HEK293 (cell line): Measurements from ENCODE around the gene KCNQ1.
A peak's percentile ranks its signal among the peaks of the same experiment; 100 is the strongest.

Source experiments
- CTCF ChIA-PET: fragments of 350-600 bp; formaldehyde crosslinking; extraction: SDS; loops from one replicate; lab custom pipeline; 2021; ENCODE audit warnings: antibody characterized with exemption; lab: Yijun Ruan, JAX
- POLR2A ChIA-PET: fragments of 300-600 bp; formaldehyde crosslinking; extraction: SDS; loops from one replicate; lab custom pipeline; 2020; ENCODE audit warnings: antibody characterized with exemption, inconsistent platforms; lab: Yijun Ruan, JAX
- H3K27ac ChIP-seq: fragments of 200-500 bp; sonication (Bioruptor generic); 2 replicates; pipeline ENCODE4 v1.5.1; 2014; ENCODE audit warnings: low read depth, low read length, control low read depth, inconsistent platforms; ENCODE audit errors: extremely low read depth
- H3K36me3 ChIP-seq, 2 experiments: fragments of 200-500 bp in 1 of 2; sonication (Bioruptor generic) in 1 of 2; 1 replicate in 1 of 2; 2 replicates in 1 of 2; pipeline ENCODE4 v1.5.1; 2014 to 2017; ENCODE audit warnings: inconsistent platforms in 2 of 2, low read length in 2 of 2; ENCODE audit not compliant: control insufficient read depth in 2 of 2, insufficient read depth in 1 of 2
- H3K4me1 ChIP-seq: fragments of 200-500 bp; sonication (Bioruptor generic); 2 replicates; pipeline ENCODE4 v1.5.1; 2014; ENCODE audit warnings: mild to moderate bottlenecking, low read length, inconsistent platforms; ENCODE audit not compliant: control insufficient read depth, insufficient read depth
- H3K4me3 ChIP-seq: 2 replicates; pipeline ENCODE4 v1.5.1; 2011; ENCODE audit warnings: low read depth, mild to moderate bottlenecking, control low read depth, low read length, moderate library complexity
- H3K9me3 ChIP-seq: fragments of 200-500 bp; sonication (Bioruptor generic); 2 replicates; pipeline ENCODE4 v1.5.1; 2014; ENCODE audit warnings: low read depth, low read length, inconsistent platforms; ENCODE audit not compliant: control insufficient read depth, insufficient read depth
- BCL11A ChIP-seq: fragments of 450-650 bp; formaldehyde crosslinking; IDR thresholded peaks from 2 replicates; pipeline ENCODE4 v1.5.1; 2016; ENCODE audit warnings: low read depth, missing biosample characterization, missing genetic modification characterization
- EGR2 ChIP-seq: fragments of 450-650 bp; formaldehyde crosslinking; IDR thresholded peaks from 2 replicates; pipeline ENCODE4 v1.5.1; 2016; ENCODE audit warnings: low read depth, missing biosample characterization, missing genetic modification characterization
- ZBTB17 ChIP-seq: fragments of 450-650 bp; formaldehyde crosslinking; IDR thresholded peaks from 2 replicates; pipeline ENCODE4 v1.5.1; 2016; ENCODE audit warnings: missing biosample characterization, missing genetic modification characterization
- ZFHX2 ChIP-seq: fragments of 450-650 bp; formaldehyde crosslinking; conservative IDR thresholded peaks from 2 replicates; pipeline ENCODE4 v1.5.1; 2016; ENCODE audit warnings: missing biosample characterization, missing genetic modification characterization
- ZFP69B ChIP-seq: fragments of 450-650 bp; formaldehyde crosslinking; IDR thresholded peaks from 2 replicates; pipeline ENCODE4 v1.5.1; 2016; ENCODE audit warnings: missing biosample characterization, missing genetic modification characterization
- ZNF121 ChIP-seq: fragments of 450-650 bp; formaldehyde crosslinking; IDR thresholded peaks from 2 replicates; pipeline ENCODE4 v1.5.1; 2016; ENCODE audit warnings: missing biosample characterization, missing genetic modification characterization
- ZNF146 ChIP-seq: fragments of 450-650 bp; formaldehyde crosslinking; IDR thresholded peaks from 2 replicates; pipeline ENCODE4 v1.5.1; 2016; ENCODE audit warnings: missing biosample characterization, missing genetic modification characterization
- ZNF19 ChIP-seq: fragments of 450-650 bp; formaldehyde crosslinking; IDR thresholded peaks from 2 replicates; pipeline ENCODE4; 2016; ENCODE audit warnings: missing biosample characterization, missing genetic modification characterization, low read depth
- ZNF2 ChIP-seq: fragments of 450-650 bp; formaldehyde crosslinking; IDR thresholded peaks from 2 replicates; pipeline ENCODE4 v1.5.1; 2016; ENCODE audit warnings: missing biosample characterization, missing genetic modification characterization
- ZNF366 ChIP-seq: fragments of 450-650 bp; formaldehyde crosslinking; conservative IDR thresholded peaks from 2 replicates; pipeline ENCODE4 v1.5.1; 2016; ENCODE audit warnings: missing biosample characterization, missing genetic modification characterization
- ZNF37A ChIP-seq: fragments of 450-650 bp; IDR thresholded peaks from 2 replicates; pipeline ENCODE4 v1.5.1; 2018; ENCODE audit warnings: missing biosample characterization, missing genetic modification characterization
- ZNF558 ChIP-seq: fragments of 450-650 bp; formaldehyde crosslinking; IDR thresholded peaks from 2 replicates; pipeline ENCODE4 v1.5.1; 2016; ENCODE audit warnings: missing biosample characterization, missing genetic modification characterization
- ZNF621 ChIP-seq: fragments of 450-650 bp; formaldehyde crosslinking; IDR thresholded peaks from 2 replicates; pipeline ENCODE4 v1.5.1; 2017; ENCODE audit warnings: missing biosample characterization, missing genetic modification characterization
- ZNF624 ChIP-seq: fragments of 450-650 bp; formaldehyde crosslinking; IDR thresholded peaks from 2 replicates; pipeline ENCODE4 v1.5.1; 2017; ENCODE audit warnings: missing biosample characterization, missing genetic modification characterization
- TF ChIP-seq, protein P1 (sequence below): fragments of 450-650 bp; formaldehyde crosslinking; IDR thresholded peaks from 2 replicates; pipeline ENCODE4 v1.5.1; 2016; ENCODE audit warnings: missing biosample characterization, missing genetic modification characterization, low read depth
- TF ChIP-seq, protein P2 (sequence below): fragments of 450-650 bp; formaldehyde crosslinking; IDR thresholded peaks from 2 replicates; pipeline ENCODE4 v1.5.1; 2017; ENCODE audit warnings: missing biosample characterization, missing genetic modification characterization
- TF ChIP-seq, protein P3 (sequence below): fragments of 450-650 bp; IDR thresholded peaks from 2 replicates; pipeline ENCODE4 v1.5.1; 2018; ENCODE audit warnings: missing biosample characterization, mild to moderate bottlenecking, missing genetic modification characterization
- TF ChIP-seq, protein P4 (sequence below): fragments of 450-650 bp; formaldehyde crosslinking; IDR thresholded peaks from 2 replicates; pipeline ENCODE4 v1.5.1; 2016; ENCODE audit warnings: missing biosample characterization, missing genetic modification characterization

The KCNQ1 gene

DNA sequence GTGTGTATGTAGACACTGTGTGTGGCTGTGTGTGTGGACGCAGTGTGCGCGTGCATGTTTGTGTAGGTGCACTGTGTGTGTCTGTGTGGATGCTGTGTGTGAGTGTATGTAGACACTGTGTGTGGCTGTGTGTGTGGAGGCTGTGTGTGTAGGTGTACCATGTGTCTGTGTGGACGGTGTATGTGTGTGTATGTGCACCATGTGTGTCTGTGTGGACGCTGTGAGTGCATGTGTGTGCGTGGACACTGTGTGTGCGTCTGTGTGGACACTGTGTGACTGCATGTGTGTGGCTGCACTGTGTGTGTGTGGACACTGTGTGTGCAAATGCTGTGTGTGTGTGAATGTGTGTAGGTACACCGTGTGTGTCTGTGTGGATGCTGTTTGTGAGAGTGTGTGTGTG, 10.8 kb upstream of the KCNQ1 start:
- no peak overlapping the region for H3K4me3 ChIP-seq
- POLR2A ChIA-PET = no interaction called here
- CTCF ChIA-PET = no interaction called here

DNA sequence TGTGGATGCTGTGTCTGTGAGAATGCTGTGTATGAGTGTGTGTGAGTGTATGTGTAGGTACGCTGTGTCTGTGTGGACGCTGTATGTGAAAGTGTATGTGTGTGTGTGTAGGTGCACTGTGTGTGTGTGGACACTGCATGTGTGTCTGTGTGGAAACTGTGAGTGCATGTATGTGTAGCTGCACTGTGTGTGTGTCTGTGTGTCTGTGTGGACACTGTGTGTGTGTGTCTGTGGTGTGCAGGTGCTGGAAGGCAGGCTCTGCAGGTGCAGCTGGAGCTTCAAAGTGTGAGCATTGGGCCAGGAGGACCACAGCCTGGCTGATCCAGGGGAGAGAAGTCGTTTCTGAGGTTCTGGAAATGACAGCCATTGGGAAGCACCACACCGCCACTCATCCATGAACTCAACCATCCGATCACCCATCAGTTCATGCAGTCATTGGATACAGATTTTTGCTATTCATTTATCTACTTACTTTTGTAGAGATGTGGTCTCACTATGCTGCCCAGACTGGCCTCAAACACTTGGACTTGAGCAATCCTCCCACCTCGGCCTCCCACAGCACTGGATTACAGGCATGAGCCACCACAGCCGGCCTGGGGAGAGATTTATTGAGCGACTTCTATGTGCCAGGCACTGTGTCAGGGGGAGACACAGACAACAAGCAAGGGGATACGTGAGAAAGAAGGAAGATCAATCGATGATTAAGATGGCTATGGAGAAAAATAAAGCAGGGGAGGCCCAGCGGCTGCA, 10.1 kb upstream of the KCNQ1 start:
- no peak overlapping the region for H3K27ac ChIP-seq
- ChIA-PET POLR2A (no interaction called here), CTCF (no interaction called here)
- no peaks in the 10 kb centered on the region for H3K9me3 ChIP-seq
- no peaks in the 10 kb centered on the region for H3K4me1 ChIP-seq
- TF ChIP-seq, protein P1, sequence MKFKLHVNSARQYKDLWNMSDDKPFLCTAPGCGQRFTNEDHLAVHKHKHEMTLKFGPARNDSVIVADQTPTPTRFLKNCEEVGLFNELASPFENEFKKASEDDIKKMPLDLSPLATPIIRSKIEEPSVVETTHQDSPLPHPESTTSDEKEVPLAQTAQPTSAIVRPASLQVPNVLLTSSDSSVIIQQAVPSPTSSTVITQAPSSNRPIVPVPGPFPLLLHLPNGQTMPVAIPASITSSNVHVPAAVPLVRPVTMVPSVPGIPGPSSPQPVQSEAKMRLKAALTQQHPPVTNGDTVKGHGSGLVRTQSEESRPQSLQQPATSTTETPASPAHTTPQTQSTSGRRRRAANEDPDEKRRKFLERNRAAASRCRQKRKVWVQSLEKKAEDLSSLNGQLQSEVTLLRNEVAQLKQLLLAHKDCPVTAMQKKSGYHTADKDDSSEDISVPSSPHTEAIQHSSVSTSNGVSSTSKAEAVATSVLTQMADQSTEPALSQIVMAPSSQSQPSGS (tag by site-specific recombination) = no peak
- no peak for TF ChIP-seq ZNF37A (tag by site-specific recombination)
- TF ChIP-seq, protein P2, sequence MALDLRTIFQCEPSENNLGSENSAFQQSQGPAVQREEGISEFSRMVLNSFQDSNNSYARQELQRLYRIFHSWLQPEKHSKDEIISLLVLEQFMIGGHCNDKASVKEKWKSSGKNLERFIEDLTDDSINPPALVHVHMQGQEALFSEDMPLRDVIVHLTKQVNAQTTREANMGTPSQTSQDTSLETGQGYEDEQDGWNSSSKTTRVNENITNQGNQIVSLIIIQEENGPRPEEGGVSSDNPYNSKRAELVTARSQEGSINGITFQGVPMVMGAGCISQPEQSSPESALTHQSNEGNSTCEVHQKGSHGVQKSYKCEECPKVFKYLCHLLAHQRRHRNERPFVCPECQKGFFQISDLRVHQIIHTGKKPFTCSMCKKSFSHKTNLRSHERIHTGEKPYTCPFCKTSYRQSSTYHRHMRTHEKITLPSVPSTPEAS (tag by site-specific recombination) = no peak
- TF ChIP-seq ZNF121 (tag by site-specific recombination) = no peak
- TF ChIP-seq ZFHX2 = no peak
- H3K36me3 ChIP-seq = no peaks in the 10 kb centered on the region
- no peak overlapping the region for H3K4me3 ChIP-seq

More for the DNA sequence above, 10.8 kb upstream of the KCNQ1 start:
- TF ChIP-seq EGR2 (tag by site-specific recombination) (0 out of 2 replicates have a peak, but pooled peaks have one; percentile 4), ZFP69B (tag by site-specific recombination) (no peak), ZNF621 (no peak), ZNF19 (no peak)
- TF ChIP-seq, all 188 proteins: peak for 1
- H3K27ac ChIP-seq = no peak overlapping the region
- H3K4me1 ChIP-seq = no peaks in the 10 kb centered on the region
- H3K9me3 ChIP-seq = no peaks in the 10 kb centered on the region
- H3K36me3 ChIP-seq = no peaks in the 10 kb centered on the region

DNA sequence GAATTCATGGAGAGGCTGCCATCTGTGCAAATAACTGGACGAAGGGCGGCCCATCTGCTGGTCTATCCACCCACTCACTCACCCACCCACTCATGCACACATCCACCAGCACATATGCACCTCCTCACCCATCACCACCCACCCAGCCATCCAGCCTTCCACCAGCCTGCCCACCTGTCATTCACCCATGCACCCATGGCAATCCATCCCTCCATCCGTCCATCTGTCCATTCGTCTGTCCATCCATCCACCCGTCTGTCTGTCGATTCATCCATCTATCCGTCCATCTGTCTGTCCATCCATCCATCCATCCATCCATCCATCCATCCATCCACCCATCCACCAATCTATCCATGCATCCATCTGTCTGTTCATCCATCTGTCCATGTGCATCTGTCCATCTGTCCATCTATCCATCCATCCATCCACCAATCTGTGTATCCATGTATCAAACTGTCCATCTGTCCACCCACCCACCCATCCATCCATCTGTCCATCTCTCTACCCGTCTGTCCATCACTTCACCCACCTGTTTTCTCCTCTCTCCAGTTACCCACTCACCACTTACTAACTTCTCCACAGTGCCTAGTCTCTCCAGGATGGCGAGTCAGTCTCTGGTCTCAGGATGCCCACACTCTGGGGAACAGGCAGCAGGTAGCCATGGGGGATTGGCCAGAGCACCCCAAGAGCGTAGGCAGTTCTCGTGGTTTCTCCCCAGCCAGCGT, 9.4 kb upstream of the KCNQ1 start:
- no peak overlapping the region for H3K4me3 ChIP-seq

More for the DNA sequence above, 9.4 kb upstream of the KCNQ1 start:
- H3K4me1 ChIP-seq = no peaks in the 10 kb centered on the region
- CTCF ChIA-PET = interaction anchor here (1.1 to 4.3 kb wide), 2 partner anchors 12 to 97 kb away, joined by 5 to 24 read pairs; no protein-coding TSS in a partner anchor
- no peak overlapping the region for H3K27ac ChIP-seq
- H3K9me3 ChIP-seq = no peaks in the 10 kb centered on the region
- POLR2A ChIA-PET = no interaction called here
- peak; percentile 65 for TF ChIP-seq ZFHX2
- TF ChIP-seq ZNF366 (tag by site-specific recombination) = peak; percentile 97
- peak; percentile 62; the same call in 1 of the 2 replicates for TF ChIP-seq EGR2 (tag by site-specific recombination)
- TF ChIP-seq, protein P3, sequence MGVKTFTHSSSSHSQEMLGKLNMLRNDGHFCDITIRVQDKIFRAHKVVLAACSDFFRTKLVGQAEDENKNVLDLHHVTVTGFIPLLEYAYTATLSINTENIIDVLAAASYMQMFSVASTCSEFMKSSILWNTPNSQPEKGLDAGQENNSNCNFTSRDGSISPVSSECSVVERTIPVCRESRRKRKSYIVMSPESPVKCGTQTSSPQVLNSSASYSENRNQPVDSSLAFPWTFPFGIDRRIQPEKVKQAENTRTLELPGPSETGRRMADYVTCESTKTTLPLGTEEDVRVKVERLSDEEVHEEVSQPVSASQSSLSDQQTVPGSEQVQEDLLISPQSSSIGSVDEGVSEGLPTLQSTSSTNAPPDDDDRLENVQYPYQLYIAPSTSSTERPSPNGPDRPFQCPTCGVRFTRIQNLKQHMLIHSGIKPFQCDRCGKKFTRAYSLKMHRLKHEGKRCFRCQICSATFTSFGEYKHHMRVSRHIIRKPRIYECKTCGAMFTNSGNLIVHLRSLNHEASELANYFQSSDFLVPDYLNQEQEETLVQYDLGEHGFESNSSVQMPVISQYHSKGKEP (tag by site-specific recombination) = no peak
- no peak for TF ChIP-seq ZNF558 (tag by site-specific recombination)
- TF ChIP-seq, protein P4, sequence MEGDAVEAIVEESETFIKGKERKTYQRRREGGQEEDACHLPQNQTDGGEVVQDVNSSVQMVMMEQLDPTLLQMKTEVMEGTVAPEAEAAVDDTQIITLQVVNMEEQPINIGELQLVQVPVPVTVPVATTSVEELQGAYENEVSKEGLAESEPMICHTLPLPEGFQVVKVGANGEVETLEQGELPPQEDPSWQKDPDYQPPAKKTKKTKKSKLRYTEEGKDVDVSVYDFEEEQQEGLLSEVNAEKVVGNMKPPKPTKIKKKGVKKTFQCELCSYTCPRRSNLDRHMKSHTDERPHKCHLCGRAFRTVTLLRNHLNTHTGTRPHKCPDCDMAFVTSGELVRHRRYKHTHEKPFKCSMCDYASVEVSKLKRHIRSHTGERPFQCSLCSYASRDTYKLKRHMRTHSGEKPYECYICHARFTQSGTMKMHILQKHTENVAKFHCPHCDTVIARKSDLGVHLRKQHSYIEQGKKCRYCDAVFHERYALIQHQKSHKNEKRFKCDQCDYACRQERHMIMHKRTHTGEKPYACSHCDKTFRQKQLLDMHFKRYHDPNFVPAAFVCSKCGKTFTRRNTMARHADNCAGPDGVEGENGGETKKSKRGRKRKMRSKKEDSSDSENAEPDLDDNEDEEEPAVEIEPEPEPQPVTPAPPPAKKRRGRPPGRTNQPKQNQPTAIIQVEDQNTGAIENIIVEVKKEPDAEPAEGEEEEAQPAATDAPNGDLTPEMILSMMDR (tag by site-specific recombination) = no peak
- TF ChIP-seq BCL11A (tag by site-specific recombination) = no peak
- TF ChIP-seq ZNF146 (tag by site-specific recombination) = no peak
- peak; percentile 26; the same call in 1 of the 2 replicates for TF ChIP-seq ZBTB17 (tag by site-specific recombination)
- no peak for TF ChIP-seq ZNF2 (tag by site-specific recombination)
- TF ChIP-seq ZNF624 (tag by site-specific recombination) = no peak
- H3K36me3 ChIP-seq = no peaks in the 10 kb centered on the region
